Hepatocyte (in vitro differentiated cells): Measurements from ENCODE around the gene PKM.
A peak's percentile ranks its signal among the peaks of the same experiment; 100 is the strongest.

Source experiments
- CTCF ChIP-seq: fragments of 200-600 bp; sonication (generic); IDR thresholded peaks from 2 replicates; pipeline ENCODE4 v1.5.1; 2016; ENCODE audit warnings: antibody characterized with exemption, mild to moderate bottlenecking; ENCODE audit not compliant: poor library complexity
- EZH2 ChIP-seq: fragments of 200-600 bp; sonication (generic); IDR thresholded peaks from 2 replicates; pipeline ENCODE4 v1.6.1; 2016; ENCODE audit warnings: antibody characterized with exemption, mild to moderate bottlenecking, borderline replicate concordance

DNA sequence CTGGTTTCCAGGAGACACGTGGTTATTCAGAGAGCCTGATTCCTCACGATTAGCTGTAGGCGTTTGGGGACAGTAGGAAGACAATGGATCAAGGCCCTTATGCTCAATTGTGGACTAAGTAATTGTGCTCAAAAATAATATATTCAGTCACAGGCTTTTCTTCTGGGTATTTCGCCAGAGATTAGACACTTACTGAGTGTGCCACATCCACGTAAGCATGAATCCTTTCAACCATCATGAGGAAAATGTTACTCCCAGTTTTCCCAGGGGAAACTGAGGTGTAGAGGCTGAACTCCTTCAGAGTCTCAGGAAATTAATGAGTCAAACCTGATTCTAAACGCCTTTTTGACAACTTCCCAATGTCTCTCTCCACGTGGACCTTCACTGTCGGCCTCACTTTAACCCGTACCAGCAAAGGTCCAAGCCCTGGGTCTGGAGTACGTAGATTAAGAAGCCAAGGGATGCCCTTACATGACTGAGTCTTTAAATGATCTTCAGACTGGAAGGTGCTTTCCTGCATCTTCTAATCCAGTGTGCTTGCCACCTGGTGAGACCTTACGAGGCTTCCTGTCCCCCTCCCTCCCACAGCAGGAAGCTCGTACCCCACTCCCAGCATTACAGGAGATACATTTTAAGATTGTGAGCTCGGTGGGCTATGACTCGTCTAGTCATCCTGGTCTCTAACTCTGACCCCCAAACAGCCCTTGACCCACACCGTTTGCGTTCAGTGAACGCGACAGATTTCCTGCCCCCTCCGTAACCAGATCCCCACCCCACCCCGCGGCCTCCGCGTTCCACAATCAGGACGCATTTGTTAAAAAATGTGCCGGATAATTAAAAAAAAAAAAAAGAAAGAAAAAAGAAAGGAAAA lies 1.7 kb downstream of the PKM start:
- TF ChIP-seq CTCF = peak; percentile 6
- TF ChIP-seq EZH2 = no peak
